Breast epithelium (tissue), 4 donors: Measurements from ENCODE around the gene TRPV4. TPM values are rescaled to one million over a fixed set of nuclear protein-coding genes. Genes with fewer than 3 reads are reported as not detected.

Experiments
- DNase-seq, 2 donors: peaks; one replicate each; pipeline ENCODE4 v3.0.0-alpha.2; 2019; ENCODE audit warnings: low spot score in 2 of 2
- H3K27ac ChIP-seq, 2 donors: fragments of 200-600 bp; sonication (generic) in 1 of 2; one replicate each; pipeline ENCODE4 v1.5.1; 2016 to 2019; ENCODE audit warnings: mild to moderate bottlenecking in 1 of 2
- H3K27me3 ChIP-seq, 2 donors: fragments of 200-600 bp; sonication (generic) in 1 of 2; one replicate each; pipeline versions ENCODE4 v1.5.1 to v1.6.0; 2017 to 2019; ENCODE audit warnings: control low read depth in 1 of 2, mild to moderate bottlenecking in 1 of 2
- H3K36me3 ChIP-seq: fragments of 200-600 bp; one replicate; pipeline ENCODE4 v1.5.1; 2019
- H3K4me1 ChIP-seq, 2 donors: fragments of 200-600 bp; sonication (generic); one replicate each; pipeline ENCODE4 v1.5.1; 2016 to 2019; ENCODE audit warnings: control low read depth in 1 of 2
- H3K4me3 ChIP-seq, 3 donors: fragments of 200-600 bp; sonication (generic); 1 replicate in 2 of 3; 2 replicates in 1 of 3; pipeline ENCODE4 v1.5.1; 2016 to 2019; ENCODE audit warnings: mild to moderate bottlenecking in 3 of 3, moderate library complexity in 2 of 3
- H3K9me3 ChIP-seq, 2 donors: fragments of 200-600 bp; sonication (generic) in 1 of 2; one replicate each; pipeline ENCODE4 v1.5.1; 2016 to 2019; ENCODE audit warnings: control low read depth in 1 of 2
- POLR2A ChIP-seq: fragments of 450-650 bp; IDR thresholded peaks from one replicate; pipeline ENCODE4 v1.6.1; 2016; ENCODE audit warnings: antibody characterized with exemption, mild to moderate bottlenecking, moderate library complexity
- POLR2AphosphoS5 ChIP-seq, 3 donors: sonication (generic); formaldehyde crosslinking; IDR thresholded peaks; one replicate each; pipeline ENCODE4 v1.6.1; 2017; ENCODE audit warnings: antibody characterized with exemption in 3 of 3
- intact Hi-C: fragments of 100-400 bp; cut with DNase I; formaldehyde crosslinking; loops from one replicate; pipeline ENCODE4 v1.15.1; 2023; ENCODE audit warnings: low total_unique reads
- total RNA-seq, 3 donors: library from RNA; depleted of rRNA; stranded (reverse); fragments of >200 nt; gene quantifications; one replicate each; pipeline ENCODE4 v1.1.0, GENCODE V29; 2016
- TF ChIP-seq, protein P1 (sequence below), 3 donors: fragments of 450-650 bp; IDR thresholded peaks; one replicate each; pipeline ENCODE4 v1.5.1; 2016 to 2017; ENCODE audit warnings: antibody characterized with exemption in 3 of 3, mild to moderate bottlenecking in 3 of 3, moderate library complexity in 3 of 3

TRPV4 gene
- total RNA-seq, 3 donors from 2014 or later, result 0.64 to 6.4 (median 2.0) TPM

DNA sequence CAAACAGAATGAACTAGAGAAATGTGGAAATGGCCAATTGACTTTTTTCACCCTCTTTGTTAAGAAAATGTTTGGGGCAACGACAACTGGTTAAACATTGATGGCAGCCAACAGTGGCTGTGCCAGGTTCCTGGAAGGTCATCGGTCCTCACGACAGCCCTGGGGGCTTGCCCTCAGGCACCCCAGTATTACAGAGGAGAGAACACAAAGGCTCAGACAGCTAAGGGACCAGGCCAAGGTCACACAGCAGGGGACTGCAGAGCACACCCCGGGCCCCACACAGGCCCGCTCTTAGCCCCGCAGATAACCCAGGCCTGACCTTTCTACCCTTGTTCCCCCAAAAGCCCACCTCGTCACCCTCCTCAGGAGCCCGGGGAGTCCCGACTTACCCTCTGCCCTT, 1.3 kb downstream of the TRPV4 start:
- H3K27me3 ChIP-seq, result no peaks in the 10 kb centered on the region
- H3K4me3 ChIP-seq, result peak overlapping the region in 1 of 3 donors; percentile 60
- TF ChIP-seq POLR2AphosphoS5 (IDR thresholded peaks at IDR 0.05), result no peak
- TF ChIP-seq POLR2A, result no peak
- TF ChIP-seq, protein P1, sequence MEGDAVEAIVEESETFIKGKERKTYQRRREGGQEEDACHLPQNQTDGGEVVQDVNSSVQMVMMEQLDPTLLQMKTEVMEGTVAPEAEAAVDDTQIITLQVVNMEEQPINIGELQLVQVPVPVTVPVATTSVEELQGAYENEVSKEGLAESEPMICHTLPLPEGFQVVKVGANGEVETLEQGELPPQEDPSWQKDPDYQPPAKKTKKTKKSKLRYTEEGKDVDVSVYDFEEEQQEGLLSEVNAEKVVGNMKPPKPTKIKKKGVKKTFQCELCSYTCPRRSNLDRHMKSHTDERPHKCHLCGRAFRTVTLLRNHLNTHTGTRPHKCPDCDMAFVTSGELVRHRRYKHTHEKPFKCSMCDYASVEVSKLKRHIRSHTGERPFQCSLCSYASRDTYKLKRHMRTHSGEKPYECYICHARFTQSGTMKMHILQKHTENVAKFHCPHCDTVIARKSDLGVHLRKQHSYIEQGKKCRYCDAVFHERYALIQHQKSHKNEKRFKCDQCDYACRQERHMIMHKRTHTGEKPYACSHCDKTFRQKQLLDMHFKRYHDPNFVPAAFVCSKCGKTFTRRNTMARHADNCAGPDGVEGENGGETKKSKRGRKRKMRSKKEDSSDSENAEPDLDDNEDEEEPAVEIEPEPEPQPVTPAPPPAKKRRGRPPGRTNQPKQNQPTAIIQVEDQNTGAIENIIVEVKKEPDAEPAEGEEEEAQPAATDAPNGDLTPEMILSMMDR (IDR thresholded peaks at IDR 0.05), result no peak
- no peaks in the 10 kb centered on the region for H3K9me3 ChIP-seq
- intact Hi-C loops, result no loop called here
- H3K4me1 ChIP-seq, result no peaks in the 10 kb centered on the region
- H3K27ac ChIP-seq, result no peak overlapping the region
- DNase-seq, result no peak
- no peaks in the 10 kb centered on the region for H3K36me3 ChIP-seq

DNA sequence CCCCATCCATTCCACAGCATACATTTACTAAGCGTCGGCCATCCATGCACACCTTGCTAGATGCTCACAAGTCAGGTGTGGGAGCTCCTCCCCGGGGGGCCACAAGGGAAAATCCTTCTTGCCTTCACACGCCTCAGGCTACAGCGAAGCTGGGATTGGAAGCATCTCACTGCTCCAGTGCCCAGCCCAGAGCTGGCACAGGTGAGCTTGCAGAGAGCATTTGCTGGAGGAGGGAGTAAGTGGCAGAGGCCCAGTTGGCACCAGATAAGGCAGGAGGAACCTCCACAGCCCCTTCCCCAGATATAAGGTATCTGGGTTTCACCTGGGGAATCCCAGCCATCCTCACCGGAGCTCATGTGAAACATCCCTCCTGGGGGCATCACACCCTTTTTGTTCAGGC, 1.8 kb downstream of the TRPV4 start:
- no peaks in the 10 kb centered on the region for H3K36me3 ChIP-seq
- intact Hi-C loops, result no loop called here
- H3K4me1 ChIP-seq, result no peaks in the 10 kb centered on the region
- no peak overlapping the region for H3K4me3 ChIP-seq
- peak overlapping the region in 1 of 2 donors; percentile 16 for H3K27ac ChIP-seq
- no peaks in the 10 kb centered on the region for H3K27me3 ChIP-seq
- no peaks in the 10 kb centered on the region for H3K9me3 ChIP-seq
- TF ChIP-seq POLR2AphosphoS5 (IDR thresholded peaks at IDR 0.05) (no peak), POLR2A (no peak)
- TF ChIP-seq, protein P1 (IDR thresholded peaks at IDR 0.05), result no peak
- DNase-seq, result no peak

DNA sequence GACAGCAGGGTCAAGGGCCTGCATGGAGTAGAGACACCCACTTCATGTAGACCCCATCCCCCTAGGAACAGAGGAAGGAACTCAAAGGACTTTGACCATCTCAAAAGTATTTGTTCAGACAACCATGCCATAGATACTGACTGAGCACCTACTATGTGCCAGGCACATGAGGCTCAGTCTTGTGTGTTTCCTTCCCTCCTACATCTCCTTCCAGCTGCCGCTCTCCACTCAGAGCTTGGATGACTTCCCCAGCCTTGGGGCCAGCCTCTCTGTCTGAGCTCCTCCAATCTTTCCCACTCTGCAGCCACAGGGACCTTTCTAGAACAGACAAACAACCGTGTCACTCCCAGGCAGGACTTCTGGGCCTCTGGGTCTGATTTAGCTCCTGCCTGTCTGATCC, 2.5 kb downstream of the TRPV4 start:
- intact Hi-C loops, result no loop called here
- no peaks in the 10 kb centered on the region for H3K9me3 ChIP-seq
- H3K27ac ChIP-seq, result peak overlapping the region; percentile 22 to 39
- TF ChIP-seq, protein P1 (IDR thresholded peaks at IDR 0.05), result no peak
- TF ChIP-seq POLR2AphosphoS5 (IDR thresholded peaks at IDR 0.05), result no peak
- TF ChIP-seq POLR2A, result no peak
- no peaks in the 10 kb centered on the region for H3K4me1 ChIP-seq
- no peaks in the 10 kb centered on the region for H3K36me3 ChIP-seq
- H3K4me3 ChIP-seq, result no peak overlapping the region
- no peaks in the 10 kb centered on the region for H3K27me3 ChIP-seq
- DNase-seq, result no peak

DNA sequence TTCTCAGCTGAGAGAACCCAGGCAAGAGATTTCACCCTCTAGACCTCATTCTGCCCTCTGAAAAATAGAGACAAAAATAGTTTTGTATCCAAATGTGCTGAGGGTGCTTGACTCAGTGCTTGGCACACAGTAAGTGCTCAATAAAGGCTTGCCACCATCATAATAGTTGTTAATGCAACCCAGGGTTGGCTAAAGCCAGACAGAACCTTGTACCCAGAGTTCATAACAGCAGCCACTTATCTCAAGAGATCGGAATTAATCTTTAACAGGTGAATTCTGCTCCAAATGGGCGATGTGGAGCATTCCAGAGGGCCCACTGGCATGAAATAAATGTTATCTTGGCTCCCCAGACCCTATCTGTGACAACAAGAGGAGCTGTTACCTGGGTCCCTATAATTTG, 2.9 kb downstream of the TRPV4 start:
- no peak overlapping the region for H3K27ac ChIP-seq
- no peaks in the 10 kb centered on the region for H3K4me1 ChIP-seq
- H3K9me3 ChIP-seq, result no peaks in the 10 kb centered on the region
- no peaks in the 10 kb centered on the region for H3K27me3 ChIP-seq
- intact Hi-C loops, result no loop called here
- TF ChIP-seq POLR2A (no peak), POLR2AphosphoS5 (IDR thresholded peaks at IDR 0.05) (no peak)
- TF ChIP-seq, protein P1 (IDR thresholded peaks at IDR 0.05), result no peak
- DNase-seq, result no peak
- no peak overlapping the region for H3K4me3 ChIP-seq
- no peaks in the 10 kb centered on the region for H3K36me3 ChIP-seq

DNA sequence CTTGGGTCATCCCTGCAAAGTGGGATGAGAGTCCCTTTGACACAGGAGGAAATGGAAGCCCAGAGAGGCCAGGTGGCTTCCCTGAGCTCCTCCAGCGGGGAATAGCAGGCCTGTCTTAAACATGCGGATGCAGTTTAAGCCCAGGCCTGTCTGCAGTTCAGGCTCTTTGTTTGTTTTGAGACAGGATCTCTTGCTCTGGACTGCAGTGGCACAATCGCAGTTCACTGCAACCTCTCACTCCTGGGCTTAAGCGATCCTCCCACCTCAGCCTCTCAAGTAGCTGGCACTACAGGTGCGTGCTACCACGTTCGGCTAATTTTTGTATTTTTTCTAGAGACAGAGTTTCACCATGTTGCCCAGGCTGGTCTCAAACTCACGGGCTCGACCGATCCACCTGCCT, 3.5 kb downstream of the TRPV4 start:
- no peak for DNase-seq
- intact Hi-C loops, result no loop called here
- H3K4me1 ChIP-seq, result no peaks in the 10 kb centered on the region
- TF ChIP-seq POLR2A, result no peak
- TF ChIP-seq, protein P1 (IDR thresholded peaks at IDR 0.05), result no peak
- TF ChIP-seq POLR2AphosphoS5 (IDR thresholded peaks at IDR 0.05), result no peak
- no peak overlapping the region for H3K27ac ChIP-seq
- no peaks in the 10 kb centered on the region for H3K27me3 ChIP-seq
- no peaks in the 10 kb centered on the region for H3K36me3 ChIP-seq
- no peak overlapping the region for H3K4me3 ChIP-seq
- no peaks in the 10 kb centered on the region for H3K9me3 ChIP-seq
